Lower lobe of right lung (tissue), 2 donors: ENCODE measurements around the gene DTX1. TPM values are rescaled to one million over a fixed set of nuclear protein-coding genes. Genes with fewer than 3 reads are reported as not detected.
A peak's percentile ranks its signal among the peaks of the same experiment; 100 is the strongest.

ENCODE experiments used
- ATAC-seq, 2 donors: fragments of 200-7000 bp; cut with Tn5 transposase; one replicate each; pipeline ENCODE4 v1.9.1; 2020 to 2022; ENCODE audit warnings: mild to moderate bottlenecking in 2 of 2, moderate library complexity in 2 of 2
- DNase-seq: peaks from one replicate; pipeline ENCODE4 v3.0.0-alpha.2; 2020
- H3K27ac ChIP-seq: fragments of 200-600 bp; one replicate; pipeline ENCODE4 v1.8.0; 2022
- H3K27me3 ChIP-seq: fragments of 200-600 bp; one replicate; pipeline ENCODE4 v1.8.0; 2022; ENCODE audit warnings: low read depth
- H3K36me3 ChIP-seq: fragments of 200-600 bp; one replicate; pipeline ENCODE4 v1.8.0; 2022; ENCODE audit warnings: mild to moderate bottlenecking
- H3K4me1 ChIP-seq: fragments of 200-600 bp; one replicate; pipeline ENCODE4 v1.8.0; 2022
- H3K4me3 ChIP-seq: fragments of 200-600 bp; one replicate; pipeline ENCODE4 v1.8.0; 2022; ENCODE audit warnings: mild to moderate bottlenecking
- H3K9me3 ChIP-seq: fragments of 200-600 bp; one replicate; pipeline ENCODE4 v1.8.0; 2022
- CTCF ChIP-seq: fragments of 200-600 bp; IDR thresholded peaks from one replicate; pipeline ENCODE4 v1.8.0; 2022; ENCODE audit warnings: antibody characterized with exemption, mild to moderate bottlenecking
- intact Hi-C: fragments of 100-400 bp; cut with DNase I; formaldehyde crosslinking; loops from one replicate; pipeline ENCODE4 v1.11.0; 2022
- total RNA-seq: library from RNA; stranded (reverse); fragmentation: NEBNext Ultra II Directional; extraction: Animal tissue kit (Norgen Biotek cat#: 25700); gene quantifications from one replicate; pipeline ENCODE4 v1.2.1, GENCODE V29; 2021
- donor health status: DM: no; HTN: yes; CAD: no; lungs with severe emphysema.

DTX1 gene
- total RNA-seq, 1 donor from 2014 or later, result 6.8 TPM

- no peak overlapping the region for H3K27ac ChIP-seq
- H3K36me3 ChIP-seq, result no peaks in the 10 kb centered on the region
- H3K4me3 ChIP-seq, result no peak overlapping the region
- H3K9me3 ChIP-seq, result no peaks in the 10 kb centered on the region
- intact Hi-C loops, result no loop called here
- H3K27me3 ChIP-seq, result peaks cover 38% of the 10 kb centered on the region
- peaks cover 7% of the 10 kb centered on the region for H3K4me1 ChIP-seq
- no peak for TF ChIP-seq CTCF
- DNase-seq (no peak), ATAC-seq (no peak)
Observed at GRCh38 chr12:113134071-113134470, 77.5 kb downstream of the DTX1 start.

- Histone ChIP-seq H3K27ac (no peak overlapping the region), H3K4me3 (no peak overlapping the region), H3K27me3 (peaks cover 38% of the 10 kb centered on the region), H3K36me3 (no peaks in the 10 kb centered on the region), H3K9me3 (no peaks in the 10 kb centered on the region), H3K4me1 (peaks cover 7% of the 10 kb centered on the region)
- intact Hi-C loops, result no loop called here
- ATAC-seq, result no peak
- peak; percentile 24 for DNase-seq
- TF ChIP-seq CTCF, result no peak
Observed at GRCh38 chr12:113134521-113134951, 78.0 kb downstream of the DTX1 start.

GRCh38 chr12:113135178-113136127 lies 78.9 kb downstream of the DTX1 start, which contains the start of gene RASAL1:
Gene RASAL1 (minus strand): TSS chr12:113135761. CDS start chr12:113135462, 299 bp downstream.
- no peaks in the 10 kb centered on the region for H3K36me3 ChIP-seq
- H3K27ac ChIP-seq, result no peak within 1 kb of the TSS
- H3K9me3 ChIP-seq, result no peaks in the 10 kb centered on the region
- intact Hi-C loops, result no loop called here
- no peak within 1 kb of the TSS for H3K4me3 ChIP-seq
- peak; percentile 25 for TF ChIP-seq CTCF
- H3K4me1 ChIP-seq, result peaks cover 7% of the 10 kb centered on the region
- peaks cover 38% of the 10 kb centered on the region for H3K27me3 ChIP-seq
- peak; percentile 51 to 63 for ATAC-seq
- DNase-seq, result peak; percentile 46

GRCh38 chr12:113136128-113136989 lies 79.8 kb downstream of the DTX1 start:
- Histone ChIP-seq H3K4me3 (no peak overlapping the region), H3K36me3 (no peaks in the 10 kb centered on the region), H3K4me1 (peaks cover 7% of the 10 kb centered on the region), H3K27me3 (peaks cover 38% of the 10 kb centered on the region), H3K9me3 (no peaks in the 10 kb centered on the region), H3K27ac (no peak overlapping the region)
- ATAC-seq, result peak; percentile 18 to 27
- TF ChIP-seq CTCF, result no peak
- intact Hi-C loops, result no loop called here
- DNase-seq, result peak; percentile 53

- Histone ChIP-seq H3K4me3 (no peak overlapping the region), H3K9me3 (no peaks in the 10 kb centered on the region), H3K27me3 (peaks cover 38% of the 10 kb centered on the region), H3K4me1 (peaks cover 7% of the 10 kb centered on the region), H3K27ac (no peak overlapping the region), H3K36me3 (no peaks in the 10 kb centered on the region)
- DNase-seq (peak; percentile 41), ATAC-seq (peak in 1 of 2 donors; percentile 17)
- intact Hi-C loops, result no loop called here
- TF ChIP-seq CTCF, result no peak
Observed at GRCh38 chr12:113136990-113137511, 80.5 kb downstream of the DTX1 start.
